HuH-7 (cell line): ENCODE results near the gene HOXB2.

Experiments
- DNase-seq: peaks from one replicate; pipeline ENCODE4 v3.0.0; 2011; ENCODE audit warnings: low spot score

Gene HOXB2

GRCh38 chr17:48545022-48545375, at the start of gene HOXB2:
TSS of gene HOXB2 (minus strand) at chr17:48545109. CDS start at chr17:48544911, 198 bp downstream.
- no peak for DNase-seq

- DNase-seq, result peak; percentile 98
Measured at GRCh38 chr17:48593840-48594537, 49.1 kb upstream of the HOXB2 start.

GRCh38 chr17:48593126-48593829, 48.4 kb upstream of the HOXB2 start, which contains the start of gene HOXB5:
TSS of gene HOXB5 (minus strand) at chr17:48593779. CDS start at chr17:48593682, 97 bp downstream.
- DNase-seq, result no peak

- DNase-seq, result no peak
Measured at GRCh38 chr17:48592577-48592976, 47.7 kb upstream of the HOXB2 start.

- DNase-seq, result no peak
Measured at GRCh38 chr17:48592057-48592514, 47.2 kb upstream of the HOXB2 start.

GRCh38 chr17:48591255-48592056, 46.5 kb upstream of the HOXB2 start:
- DNase-seq, result no peak

- DNase-seq, result no peak
Measured at GRCh38 chr17:48590607-48591161, 45.8 kb upstream of the HOXB2 start.

GRCh38 chr17:48589831-48590606, 45.1 kb upstream of the HOXB2 start, which contains the start of gene HOXB3:
TSS of gene HOXB3 (minus strand) at chr17:48590241. CDS start at chr17:48552474, 37,767 bp downstream.
- peak; percentile 69 for DNase-seq

- no peak for DNase-seq
Measured at GRCh38 chr17:48589060-48589830, 44.3 kb upstream of the HOXB2 start.

GRCh38 chr17:48588528-48588927, 43.6 kb upstream of the HOXB2 start:
- DNase-seq, result no peak

- DNase-seq, result no peak
Measured at GRCh38 chr17:48588074-48588415, 43.1 kb upstream of the HOXB2 start.

GRCh38 chr17:48587276-48588073, 42.6 kb upstream of the HOXB2 start:
- no peak for DNase-seq

- DNase-seq, result no peak
Measured at GRCh38 chr17:48586355-48587258, 41.7 kb upstream of the HOXB2 start.

- DNase-seq, result no peak
Measured at GRCh38 chr17:48584223-48584741, 39.4 kb upstream of the HOXB2 start.

- no peak for DNase-seq
Measured at GRCh38 chr17:48583708-48584222, 38.9 kb upstream of the HOXB2 start.

GRCh38 chr17:48582750-48583069, 37.8 kb upstream of the HOXB2 start:
- DNase-seq, result no peak

- no peak for DNase-seq
Measured at GRCh38 chr17:48579760-48580554, 35.0 kb upstream of the HOXB2 start.

- no peak for DNase-seq
Measured at GRCh38 chr17:48579471-48579759, 34.5 kb upstream of the HOXB2 start.
